IPS-NIHi7 (cell line): Measurements from ENCODE around the gene MAGED4B.
"Not testable (repeated sequence)": the region's sequence is repeated elsewhere in the genome, so short reads cannot be mapped to it uniquely, and the experiment has no call there.

ENCODE experiments used
- DNase-seq: peaks from one replicate; pipeline ENCODE4 v3.0.0; 2012; ENCODE audit warnings: mixed read lengths; ENCODE audit errors: extremely low spot score

The MAGED4B gene

GRCh38 chrX:52068666-52069640 is at the start of gene MAGED4B:
MAGED4B (minus strand) TSS chrX:52069183; CDS start chrX:52068172, 1,011 bp downstream.
- DNase-seq: not testable (repeated sequence)

GRCh38 chrX:52118262-52118661 is 49.3 kb upstream of the MAGED4B start:
- DNase-seq: no peak

- DNase-seq: no peak
Measured at GRCh38 chrX:52082578-52082977, 13.6 kb upstream of the MAGED4B start.

- DNase-seq: no peak
Measured at GRCh38 chrX:52078131-52078530, 9.1 kb upstream of the MAGED4B start.

- DNase-seq: not testable (repeated sequence)
Measured at GRCh38 chrX:52042288-52042687, 26.7 kb downstream of the MAGED4B start.

GRCh38 chrX:52034211-52034610 is 34.8 kb downstream of the MAGED4B start:
- DNase-seq: no peak

- no peak for DNase-seq
Measured at GRCh38 chrX:52031371-52031770, 37.6 kb downstream of the MAGED4B start.

GRCh38 chrX:52015794-52016193 is 53.2 kb downstream of the MAGED4B start:
- no peak for DNase-seq
